Progenitor cell of endocrine pancreas (in vitro differentiated cells): ENCODE measurements around the gene ZNF521. TPM values are rescaled to one million over a fixed set of nuclear protein-coding genes. Genes with fewer than 3 reads are reported as not detected.
"Not testable (repeated sequence)": the region's sequence is repeated elsewhere in the genome, so short reads cannot be mapped to it uniquely, and the experiment has no call there.

ENCODE experiments used
- DNase-seq: peaks from one replicate; pipeline ENCODE4 v3.0.0; 2021; ENCODE audit warnings: low spot score; ENCODE audit not compliant: unreplicated experiment
- H3K27ac Mint-ChIP-seq: 2 replicates; pipeline ENCODE4 v1.8.0; 2021; ENCODE audit warnings: mild to moderate bottlenecking, moderate library complexity, mixed read lengths
- H3K27me3 Mint-ChIP-seq: 2 replicates; pipeline ENCODE4 v1.8.0; 2021; ENCODE audit warnings: mixed read lengths
- H3K36me3 Mint-ChIP-seq: 2 replicates; pipeline ENCODE4 v1.8.0; 2022; ENCODE audit warnings: mixed read lengths; ENCODE audit not compliant: insufficient read depth
- H3K4me1 Mint-ChIP-seq: 2 replicates; pipeline ENCODE4 v1.8.0; 2021; ENCODE audit warnings: low read depth, mixed read lengths
- H3K4me3 Mint-ChIP-seq: 2 replicates; pipeline ENCODE4 v1.8.0; 2021; ENCODE audit warnings: low read depth, mild to moderate bottlenecking, moderate library complexity, mixed read lengths
- H3K9me3 Mint-ChIP-seq: 2 replicates; pipeline ENCODE4 v1.8.0; 2021; ENCODE audit warnings: low read depth, mixed read lengths
- CTCF ChIP-seq: fragments of 200-600 bp; sonication (generic); IDR thresholded peaks from one replicate; pipeline ENCODE4 v1.5.0; 2021; ENCODE audit warnings: antibody characterized with exemption, mild to moderate bottlenecking; ENCODE audit not compliant: unreplicated experiment
- total RNA-seq: library from RNA; stranded (reverse); gene quantifications from 2 replicates; pipeline ENCODE4 v1.2.1, GENCODE V29; 2021

Gene ZNF521
- total RNA-seq, 1 donor from 2014 or later, result 39.1 TPM

- TF ChIP-seq CTCF, result no peak
- Mint-ChIP-seq H3K27me3 (peaks cover 6% of the 10 kb centered on the region), H3K4me3 (no peak overlapping the region), H3K9me3 (no peaks in the 10 kb centered on the region), H3K27ac (no peak overlapping the region), H3K4me1 (peaks cover 5% of the 10 kb centered on the region), H3K36me3 (no peaks in the 10 kb centered on the region)
- DNase-seq, result no peak
Observed at GRCh38 chr18:25279556-25279955, 72.4 kb downstream of the ZNF521 start.

GRCh38 chr18:25279133-25279532 lies 72.8 kb downstream of the ZNF521 start:
- no peak overlapping the region for H3K4me3 Mint-ChIP-seq
- no peak for TF ChIP-seq CTCF
- H3K27me3 Mint-ChIP-seq, result peaks cover 6% of the 10 kb centered on the region
- no peaks in the 10 kb centered on the region for H3K36me3 Mint-ChIP-seq
- DNase-seq, result no peak
- no peaks in the 10 kb centered on the region for H3K9me3 Mint-ChIP-seq
- no peak overlapping the region for H3K27ac Mint-ChIP-seq
- H3K4me1 Mint-ChIP-seq, result peaks cover 5% of the 10 kb centered on the region

GRCh38 chr18:25278394-25278793 lies 73.6 kb downstream of the ZNF521 start:
- no peak for TF ChIP-seq CTCF
- Mint-ChIP-seq H3K4me1 (peaks cover 5% of the 10 kb centered on the region), H3K9me3 (no peaks in the 10 kb centered on the region), H3K27ac (no peak overlapping the region), H3K4me3 (no peak overlapping the region), H3K36me3 (no peaks in the 10 kb centered on the region), H3K27me3 (peaks cover 6% of the 10 kb centered on the region)
- no peak for DNase-seq

GRCh38 chr18:25275412-25276001 lies 76.5 kb downstream of the ZNF521 start:
- Mint-ChIP-seq H3K9me3 (peaks cover 18% of the 10 kb centered on the region), H3K27ac (no peak overlapping the region), H3K36me3 (peaks cover 20% of the 10 kb centered on the region), H3K4me3 (no peak overlapping the region), H3K27me3 (peaks cover 2% of the 10 kb centered on the region), H3K4me1 (no peaks in the 10 kb centered on the region)
- DNase-seq, result no peak
- TF ChIP-seq CTCF, result no peak

GRCh38 chr18:25274926-25275325 lies 77.0 kb downstream of the ZNF521 start:
- H3K27ac Mint-ChIP-seq, result no peak overlapping the region
- no peak overlapping the region for H3K4me3 Mint-ChIP-seq
- TF ChIP-seq CTCF, result no peak
- H3K36me3 Mint-ChIP-seq, result peaks cover 25% of the 10 kb centered on the region
- no peaks in the 10 kb centered on the region for H3K4me1 Mint-ChIP-seq
- peaks cover 18% of the 10 kb centered on the region for H3K9me3 Mint-ChIP-seq
- DNase-seq, result no peak
- no peaks in the 10 kb centered on the region for H3K27me3 Mint-ChIP-seq

GRCh38 chr18:25266931-25267527 lies 84.9 kb downstream of the ZNF521 start:
- H3K27ac Mint-ChIP-seq, H3K4me3 Mint-ChIP-seq, DNase-seq, H3K27me3 Mint-ChIP-seq: not testable (repeated sequence)
- Mint-ChIP-seq H3K4me1 (peaks cover 12% of the 10 kb centered on the region), H3K9me3 (peaks cover 23% of the 10 kb centered on the region), H3K36me3 (peaks cover 23% of the 10 kb centered on the region)
